GM21529 (cell line): ENCODE measurements around the gene PDE4A.
"Not testable (repeated sequence)": the region's sequence is repeated elsewhere in the genome, so short reads cannot be mapped to it uniquely, and the experiment has no call there.

Experiments
- ATAC-seq: cut with Tn5 transposase; IDR thresholded peaks from one replicate; pipeline ENCODE4 v1.9.1; 2021; ENCODE audit not compliant: unreplicated experiment

Gene PDE4A

GRCh38 chr19:10461047-10461949 is 41.0 kb downstream of the PDE4A start:
- peak; percentile 88 for ATAC-seq

GRCh38 chr19:10462042-10462441 is 41.7 kb downstream of the PDE4A start:
- not testable (repeated sequence) for ATAC-seq

DNA sequence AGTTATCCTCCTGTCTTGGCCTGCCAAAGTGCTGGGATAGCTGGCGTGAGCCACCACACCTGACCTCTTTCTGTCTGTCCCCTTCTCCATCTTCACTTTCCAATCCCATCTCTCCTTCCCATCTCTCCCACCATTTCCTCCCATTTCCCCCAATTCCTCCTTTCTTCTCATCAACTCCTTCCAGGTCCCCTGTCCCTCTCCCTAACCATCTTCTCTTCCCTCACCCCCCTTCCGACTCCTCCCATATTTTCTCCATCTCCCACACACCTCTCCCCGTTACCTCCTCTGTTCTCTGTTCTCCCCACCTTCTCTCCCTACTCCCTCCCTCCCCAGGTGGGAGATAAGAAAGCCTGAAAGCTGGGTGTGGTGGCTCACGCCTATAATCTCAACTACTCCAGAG is 42.2 kb downstream of the PDE4A start:
- ATAC-seq: no peak

DNA sequence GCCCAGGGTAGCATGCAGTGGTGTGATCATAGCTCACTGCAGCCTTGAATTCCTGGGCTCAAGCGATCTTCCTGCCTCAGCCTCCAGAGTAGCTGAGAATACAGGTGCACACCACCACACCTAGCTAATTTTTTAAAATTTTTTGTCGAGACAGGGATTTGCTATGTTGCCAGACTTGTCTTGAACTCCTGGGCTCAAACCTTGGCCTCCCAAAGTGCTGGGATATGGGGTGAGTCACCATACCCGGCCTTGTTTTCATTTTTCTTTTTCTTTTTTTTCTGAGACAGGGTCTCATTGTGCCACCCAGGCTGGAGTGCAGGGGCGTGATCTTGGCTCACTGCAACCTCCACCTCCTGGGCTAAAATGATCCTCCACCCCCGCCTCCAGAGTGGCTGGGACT is 44.1 kb downstream of the PDE4A start:
- no peak for ATAC-seq

DNA sequence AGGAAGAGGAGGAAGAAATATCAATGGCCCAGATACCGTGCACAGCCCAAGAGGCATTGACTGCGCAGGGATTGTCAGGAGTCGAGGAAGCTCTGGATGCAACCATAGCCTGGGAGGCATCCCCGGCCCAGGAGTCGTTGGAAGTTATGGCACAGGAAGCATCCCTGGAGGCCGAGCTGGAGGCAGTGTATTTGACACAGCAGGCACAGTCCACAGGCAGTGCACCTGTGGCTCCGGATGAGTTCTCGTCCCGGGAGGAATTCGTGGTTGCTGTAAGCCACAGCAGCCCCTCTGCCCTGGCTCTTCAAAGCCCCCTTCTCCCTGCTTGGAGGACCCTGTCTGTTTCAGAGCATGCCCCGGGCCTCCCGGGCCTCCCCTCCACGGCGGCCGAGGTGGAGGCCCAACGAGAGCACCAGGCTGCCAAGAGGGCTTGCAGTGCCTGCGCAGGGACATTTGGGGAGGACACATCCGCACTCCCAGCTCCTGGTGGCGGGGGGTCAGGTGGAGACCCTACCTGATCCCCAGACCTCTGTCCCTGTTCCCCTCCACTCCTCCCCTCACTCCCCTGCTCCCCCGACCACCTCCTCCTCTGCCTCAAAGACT is 46.9 kb downstream of the PDE4A start:
- ATAC-seq: no peak

DNA sequence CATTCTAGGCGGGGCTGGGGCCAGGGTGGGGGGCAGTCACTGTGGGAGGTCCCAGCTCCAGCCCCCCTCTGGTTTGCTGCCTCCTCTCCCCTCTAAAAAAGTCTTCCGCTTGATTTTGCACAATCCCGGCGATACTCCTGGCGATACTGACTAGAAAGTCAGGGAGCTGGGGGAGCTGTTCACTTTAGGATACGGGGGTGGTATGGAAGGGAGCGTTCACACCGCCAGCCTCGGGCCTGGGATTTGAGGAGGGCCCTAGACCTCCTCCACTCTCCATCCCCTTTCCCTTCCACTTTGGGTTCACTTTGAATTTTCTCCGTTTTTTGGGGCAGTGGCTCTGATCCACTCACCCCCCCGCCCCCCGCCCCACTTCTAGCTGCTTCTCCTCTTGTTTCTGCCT is 47.8 kb downstream of the PDE4A start:
- ATAC-seq: no peak

- no peak for ATAC-seq
Measured at GRCh38 chr19:10471909-10472308, 51.6 kb downstream of the PDE4A start.

DNA sequence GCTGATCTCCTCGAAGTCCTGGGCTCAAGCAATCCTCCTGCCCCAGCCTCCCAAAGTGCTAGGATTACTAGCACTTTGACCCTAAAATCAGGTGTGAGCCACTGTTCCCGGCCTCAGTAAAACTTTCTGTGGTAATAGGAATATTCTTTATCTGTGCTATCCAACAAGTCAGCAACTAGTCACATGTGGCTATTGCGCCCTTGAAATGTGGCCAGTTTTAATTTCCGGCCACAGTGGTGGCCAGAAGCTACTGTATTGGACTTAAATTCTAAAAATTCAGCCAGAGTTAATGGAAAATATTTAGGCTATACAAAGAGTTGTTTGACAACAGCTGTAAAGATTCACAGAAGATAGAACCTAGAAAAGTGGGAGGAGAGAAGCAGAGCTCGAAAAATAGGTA is 52.9 kb downstream of the PDE4A start:
- ATAC-seq: no peak

DNA sequence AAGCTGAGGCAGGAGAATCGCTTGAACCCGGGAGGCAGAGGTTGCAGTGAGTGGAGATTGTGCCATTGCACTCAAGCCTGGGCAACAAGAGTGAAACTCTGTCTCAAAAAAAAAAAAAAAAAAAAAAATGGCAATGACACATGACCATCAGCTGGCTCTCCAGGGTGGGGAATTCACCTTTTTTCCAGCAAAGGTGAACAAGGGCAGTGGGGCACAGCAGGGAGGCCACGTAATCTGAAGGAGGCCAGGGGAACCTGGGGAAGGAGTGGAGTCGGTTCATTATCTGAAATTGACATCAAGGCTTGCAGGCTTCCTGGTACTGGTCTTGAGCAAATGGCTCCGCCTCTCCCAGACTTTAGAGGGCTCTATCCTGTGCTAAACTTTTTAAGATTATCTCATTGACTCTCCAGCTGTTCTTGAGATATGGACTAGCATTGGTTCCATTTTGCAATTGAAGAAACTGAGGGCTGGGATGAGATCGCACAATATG is 54.7 kb downstream of the PDE4A start:
- no peak for ATAC-seq

DNA sequence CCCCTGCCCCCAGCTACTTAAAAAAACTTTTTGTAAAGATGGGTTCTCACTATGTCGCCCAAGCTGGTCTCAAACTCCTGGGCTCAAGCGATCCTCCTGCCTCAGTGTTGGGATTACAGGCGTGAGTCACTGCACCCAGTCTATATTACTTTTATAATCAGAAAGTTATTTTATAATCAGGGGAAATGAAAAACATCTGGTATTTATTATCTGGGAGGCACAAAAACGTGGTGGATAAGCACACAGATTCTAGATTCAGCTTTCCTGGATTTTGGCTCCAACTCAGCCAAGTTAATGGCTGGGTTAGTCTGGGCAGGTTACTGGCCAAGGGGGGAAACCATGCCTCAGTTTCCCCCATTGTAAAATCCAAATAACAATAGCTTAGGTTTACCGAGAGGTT is 58.1 kb downstream of the PDE4A start:
- no peak for ATAC-seq

DNA sequence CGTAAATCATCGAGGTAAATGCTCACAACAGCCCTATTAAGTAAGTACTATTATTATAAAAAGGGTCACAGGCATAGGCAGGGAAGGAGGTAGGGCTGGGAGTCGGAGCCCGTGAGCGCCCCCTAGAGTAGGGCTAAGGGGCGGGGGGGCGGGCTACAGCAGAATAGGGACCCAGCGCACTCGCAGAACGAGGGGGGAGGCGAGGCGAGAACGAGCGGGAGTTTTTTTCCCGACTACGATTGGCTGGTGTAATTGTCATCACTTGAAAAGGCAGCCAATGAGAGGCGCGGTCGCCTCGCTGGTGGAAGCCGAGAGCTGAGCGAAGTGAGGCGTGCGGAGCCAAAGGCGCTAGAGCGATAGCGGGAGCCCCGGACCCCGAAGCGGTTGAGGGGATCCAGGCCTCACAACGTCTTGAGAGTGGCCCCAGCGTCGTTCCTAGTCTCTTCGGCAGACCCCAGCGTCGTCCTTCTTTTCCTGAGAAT is 58.6 kb downstream of the PDE4A start:
- no peak for ATAC-seq

DNA sequence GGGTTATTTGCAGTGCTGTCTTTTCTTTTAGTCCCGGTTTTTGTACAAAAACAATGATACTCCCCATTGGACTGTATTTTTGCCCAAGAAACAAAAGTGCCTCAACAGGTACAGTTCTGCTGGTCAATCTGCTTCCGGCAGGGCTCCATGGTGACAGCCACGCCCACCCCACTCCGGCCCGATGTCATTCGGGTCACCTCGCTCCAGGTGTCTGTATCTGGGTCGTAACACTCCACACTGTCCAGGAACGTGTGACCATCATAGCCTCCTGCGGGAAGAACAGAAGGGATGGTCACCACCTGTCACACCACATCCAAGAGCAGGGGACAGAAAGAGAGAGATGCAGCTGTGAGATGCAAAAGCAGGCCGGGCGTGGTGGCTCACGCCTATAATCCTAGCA is 66.2 kb downstream of the PDE4A start:
- ATAC-seq: no peak

- no peak for ATAC-seq
Measured at GRCh38 chr19:10491472-10492047, 71.2 kb downstream of the PDE4A start.

- ATAC-seq: no peak
Measured at GRCh38 chr19:10497371-10497770, 77.0 kb downstream of the PDE4A start.

GRCh38 chr19:10499550-10500246 is 79.4 kb downstream of the PDE4A start:
- ATAC-seq: no peak

GRCh38 chr19:10500247-10500592 is 79.9 kb downstream of the PDE4A start:
- ATAC-seq: no peak

DNA sequence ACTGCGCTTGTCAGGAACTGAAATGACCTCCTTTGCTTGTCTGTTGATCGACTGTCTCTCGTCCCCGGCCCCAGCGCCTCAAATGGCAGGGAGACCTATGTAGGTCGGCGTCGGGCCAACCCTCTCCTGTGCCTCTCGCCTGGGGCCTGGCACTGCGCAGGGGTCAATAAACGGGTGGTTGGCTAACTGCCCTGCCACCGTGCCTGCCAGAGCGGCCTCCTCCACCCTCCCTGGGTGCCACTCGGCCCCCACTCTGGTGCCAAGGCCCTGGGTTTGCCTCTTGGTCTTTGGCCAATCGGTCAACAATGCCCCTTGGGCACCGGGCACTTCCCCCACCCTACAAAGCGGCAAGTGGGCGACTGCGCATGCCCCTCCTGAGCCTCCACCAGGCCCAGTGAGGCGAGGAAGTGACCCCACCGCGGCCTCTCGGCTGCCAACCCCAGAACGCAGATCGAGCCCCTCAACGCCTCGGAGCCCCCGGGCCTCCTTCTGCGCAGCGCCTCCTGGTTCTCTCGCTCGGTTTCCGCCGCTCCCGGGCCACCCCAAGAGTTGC is 81.7 kb downstream of the PDE4A start:
- peak; percentile 41 for ATAC-seq

DNA sequence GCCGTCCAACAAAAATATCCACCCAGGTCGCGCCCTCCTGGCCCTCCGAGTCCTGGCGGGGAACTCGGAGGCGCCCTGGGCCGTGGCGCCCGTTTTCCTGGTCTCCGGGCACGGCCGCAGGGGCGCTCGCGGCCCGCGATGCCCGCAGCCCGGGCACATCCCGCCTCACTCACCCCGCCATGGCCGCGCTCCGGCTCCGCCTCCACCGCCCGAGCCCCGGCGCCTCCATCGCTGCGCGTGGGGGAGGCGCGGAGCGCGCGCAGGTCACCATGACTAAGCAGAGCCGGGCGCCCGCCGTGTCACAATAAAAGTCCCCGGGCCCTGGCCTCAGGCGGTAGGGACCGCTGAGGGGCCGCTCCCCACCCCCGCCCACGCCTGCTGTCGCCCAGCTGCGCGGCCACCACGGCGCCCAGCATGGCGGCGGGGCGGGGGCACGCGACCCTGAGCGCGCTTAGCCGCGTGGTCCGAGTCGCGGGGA is 82.2 kb downstream of the PDE4A start:
- ATAC-seq: peak; percentile 76

- ATAC-seq: peak; percentile 20
Measured at GRCh38 chr19:10503002-10503789, 82.9 kb downstream of the PDE4A start, which contains the start of gene KEAP1. Gene KEAP1, minus strand, starts transcription at chr19:10503356. Its CDS starts 3,323 bp downstream, at chr19:10500033.
